ENCODE measurements around the gene SMIM13.

DNA sequence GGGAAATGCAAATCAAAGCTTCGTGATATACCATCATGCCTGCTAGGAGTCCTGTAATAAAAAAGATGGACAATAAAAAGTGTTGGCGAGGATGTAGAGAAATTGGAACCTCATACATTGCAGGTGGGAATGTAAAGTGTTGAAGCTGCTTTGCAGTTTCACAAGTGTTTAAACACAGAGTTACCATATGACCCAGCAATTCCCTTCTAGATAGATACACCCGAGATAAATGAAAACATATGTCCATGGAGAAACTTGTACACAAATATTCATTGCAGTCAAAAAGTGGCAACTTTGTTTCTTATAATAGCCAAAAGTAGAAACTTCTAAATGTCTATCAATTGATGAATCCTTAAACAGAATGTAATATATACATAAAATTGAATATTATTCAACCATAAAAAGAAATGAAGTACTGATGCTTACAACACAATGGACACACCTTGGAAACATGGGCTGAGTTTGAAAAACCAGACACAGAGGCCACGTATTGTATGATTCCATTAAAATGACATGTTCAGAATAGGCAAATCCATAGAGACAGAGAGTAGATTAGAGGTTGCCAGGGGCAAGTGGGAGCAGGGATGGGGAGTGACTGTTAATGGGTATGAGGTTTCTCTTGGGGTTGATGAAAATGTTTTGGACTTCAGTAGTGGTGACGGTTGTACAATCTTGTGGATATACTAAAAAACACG, 38.7 kb downstream of the SMIM13 start:
- TF ChIP-seq CTCF (IDR thresholded peaks at IDR 0.05; ENCODE audit: borderline replicate concordance, extremely low read depth, low read length, poor library complexity, severe bottlenecking): no peak
- TF ChIP-seq EZH2 (IDR thresholded peaks at IDR 0.05; ENCODE audit: borderline replicate concordance, low read depth, low read length, severe bottlenecking): no peak
